Stimulated activated CD8-positive, alpha-beta memory T cell treated with anti-CD3 and anti-CD28 coated beads, Interleukin-7, amount 100 ng/mL, for 24 hours (primary cell): ENCODE data around the gene ACSF3.
A peak's percentile ranks its signal among the peaks of the same experiment; 100 is the strongest.

Experiments
- DNase-seq: peaks from one replicate; pipeline ENCODE4 v3.0.0-alpha.2; 2020; ENCODE audit warnings: low read depth

ACSF3 gene

GRCh38 chr16:89093602-89094251 is at the start of gene ACSF3:
Gene ACSF3 (plus strand): TSS chr16:89093852. CDS start chr16:89100682, 6,830 bp downstream.
- peak; percentile 26 for DNase-seq

- DNase-seq, result no peak
Measured at GRCh38 chr16:89044418-89045180, 49.1 kb upstream of the ACSF3 start.

GRCh38 chr16:89045181-89045815 is 48.4 kb upstream of the ACSF3 start:
- no peak for DNase-seq

GRCh38 chr16:89045881-89046280 is 47.8 kb upstream of the ACSF3 start:
- DNase-seq, result no peak

- no peak for DNase-seq
Measured at GRCh38 chr16:89046491-89046890, 47.2 kb upstream of the ACSF3 start.

GRCh38 chr16:89047331-89048089 is 46.1 kb upstream of the ACSF3 start:
- DNase-seq, result no peak

- no peak for DNase-seq
Measured at GRCh38 chr16:89048090-89048725, 45.4 kb upstream of the ACSF3 start.

GRCh38 chr16:89048871-89049422 is 44.7 kb upstream of the ACSF3 start:
- DNase-seq, result no peak

GRCh38 chr16:89049484-89050118 is 44.1 kb upstream of the ACSF3 start:
- no peak for DNase-seq

GRCh38 chr16:89050119-89050867 is 43.4 kb upstream of the ACSF3 start:
- DNase-seq, result no peak

GRCh38 chr16:89050868-89051311 is 42.8 kb upstream of the ACSF3 start:
- no peak for DNase-seq

- no peak for DNase-seq
Measured at GRCh38 chr16:89051521-89052166, 42.0 kb upstream of the ACSF3 start.

GRCh38 chr16:89052191-89052889 is 41.3 kb upstream of the ACSF3 start:
- no peak for DNase-seq

GRCh38 chr16:89052890-89053724 is 40.5 kb upstream of the ACSF3 start:
- DNase-seq, result no peak

GRCh38 chr16:89053725-89054029 is 40.0 kb upstream of the ACSF3 start:
- no peak for DNase-seq

- no peak for DNase-seq
Measured at GRCh38 chr16:89054261-89054661, 39.4 kb upstream of the ACSF3 start.

GRCh38 chr16:89054714-89055113 is 38.9 kb upstream of the ACSF3 start:
- no peak for DNase-seq

- DNase-seq, result no peak
Measured at GRCh38 chr16:89055313-89055712, 38.3 kb upstream of the ACSF3 start.
